Naive thymus-derived CD8-positive, alpha-beta T cell (primary cell): ENCODE measurements around the gene TMEM198. TPM values are rescaled to one million over a fixed set of nuclear protein-coding genes. Genes with fewer than 3 reads are reported as not detected.

Experiments
- ATAC-seq, 2 donors: fragments of 150-1000 bp; cut with Tn5 transposase in 1 of 2; sonication (Bioruptor Pico), chemical (Tn5 transposase) in 1 of 2; 1 replicate in 1 of 2; 2 replicates in 1 of 2; pipeline ENCODE4 v1.10.0; 2021; ENCODE audit warnings: mild to moderate bottlenecking in 2 of 2, moderate library complexity in 2 of 2
- POLR2A ChIA-PET: fragments of 350-600 bp; sonication (Branson Sonifier 250); formaldehyde crosslinking; loops from one replicate; lab custom pipeline; 2021; ENCODE audit warnings: antibody characterized with exemption; lab: Charles Lee
- DNase-seq, 10 donors: peaks; one replicate each; pipeline versions ENCODE4 v3.0.0 to v3.0.0-alpha.2; 2020 to 2022
- H3K27ac Mint-ChIP-seq, 10 donors: one replicate each; pipeline ENCODE4 v1.8.0; 2020 to 2022; ENCODE audit warnings: mild to moderate bottlenecking in 10 of 10, mixed read lengths in 10 of 10, moderate library complexity in 4 of 10, inconsistent platforms in 1 of 10
- H3K27me3 Mint-ChIP-seq, 5 donors: one replicate each; pipeline ENCODE4 v1.8.0; 2021 to 2022; ENCODE audit warnings: mixed read lengths in 5 of 5
- H3K36me3 Mint-ChIP-seq, 3 donors: one replicate each; pipeline ENCODE4 v1.8.0; 2020 to 2022; ENCODE audit warnings: mixed read lengths in 3 of 3, mild to moderate bottlenecking in 2 of 3, inconsistent platforms in 1 of 3
- H3K4me1 Mint-ChIP-seq, 4 donors: one replicate each; pipeline ENCODE4 v1.8.0; 2021 to 2022; ENCODE audit warnings: mixed read lengths in 4 of 4
- H3K4me3 Mint-ChIP-seq, 10 donors: one replicate each; pipeline ENCODE4 v1.8.0; 2020 to 2022; ENCODE audit warnings: mild to moderate bottlenecking in 10 of 10, mixed read lengths in 10 of 10, moderate library complexity in 6 of 10, inconsistent platforms in 1 of 10
- H3K9me3 Mint-ChIP-seq, 9 donors: one replicate each; pipeline ENCODE4 v1.8.0; 2020 to 2022; ENCODE audit warnings: mixed read lengths in 9 of 9, mild to moderate bottlenecking in 3 of 9, inconsistent platforms in 1 of 9, moderate library complexity in 1 of 9
- polyA plus RNA-seq, 3 donors: library from polyadenylated mRNA; unstranded; fragments of 300-500 nt; fragmentation: Illumina TruSeq; gene quantifications; one replicate each; pipeline ENCODE4 v1.2.3, GENCODE V29; 2021
- total RNA-seq, 8 experiments: library from RNA in 2 of 8; stranded (reverse) in 2 of 8; gene quantifications; one replicate each; pipeline ENCODE4 v1.2.3 and lab custom pipeline; 2021 to 2026

TMEM198 gene
- total and polyA plus RNA-seq, 5 experiments from 2014 or later = 0.21 to 0.49 (median 0.36) TPM; not detected in 2

DNA sequence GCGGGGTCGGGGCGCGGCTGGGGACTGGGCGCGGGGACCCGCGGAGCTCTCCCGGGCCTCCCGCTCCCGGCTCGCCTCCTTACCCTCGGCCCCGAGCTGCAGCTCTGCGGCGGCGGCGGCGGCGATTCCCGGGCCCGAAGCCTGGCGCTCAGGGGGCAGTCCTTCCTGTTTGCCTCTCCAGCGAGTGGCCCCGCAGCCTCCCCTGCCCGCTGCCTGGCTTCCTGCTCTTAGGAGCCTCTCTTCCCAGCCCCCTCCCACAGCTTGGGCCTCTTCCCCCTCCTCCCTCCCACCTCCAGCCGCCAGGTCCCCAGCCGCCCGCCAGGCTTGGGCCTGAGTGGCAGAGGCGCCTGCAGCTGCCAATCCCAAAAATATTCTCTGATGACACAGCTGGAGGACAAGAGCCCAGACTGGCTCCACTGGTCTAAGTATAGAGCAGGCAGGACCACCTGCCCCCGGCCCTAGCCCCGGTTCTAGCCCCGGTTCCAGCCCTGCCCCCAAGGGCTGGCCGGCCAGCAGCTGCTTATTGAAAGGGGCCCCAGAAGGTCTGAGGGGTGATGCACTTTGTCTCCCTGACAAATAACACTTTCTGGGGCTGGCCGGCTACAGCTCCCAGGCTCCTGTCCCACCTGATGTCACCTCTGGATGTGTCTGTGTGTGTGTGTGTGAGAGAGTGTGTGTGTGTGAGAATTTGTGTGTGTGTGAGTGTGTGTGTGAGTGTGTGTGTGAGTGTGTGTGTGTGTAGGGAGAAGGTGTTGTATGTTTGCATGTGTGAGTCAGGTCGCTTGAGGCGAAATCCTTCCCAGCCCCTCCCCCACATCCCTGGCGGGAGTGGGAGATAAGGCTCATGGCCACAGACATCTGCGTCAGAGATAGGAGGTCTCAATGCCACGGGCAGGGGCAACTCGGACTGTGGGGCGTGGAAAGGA, 27.7 kb downstream of the TMEM198 start, which contains the start of gene OBSL1:
Gene OBSL1 (minus strand): TSS at position 229 of the 926 bp plus-strand sequence. CDS start 307 bp downstream, outside the sequence.
- H3K27ac Mint-ChIP-seq = peak within 1 kb of the TSS in 3 of 10 donors; percentile 19 to 46 (median 21)

DNA sequence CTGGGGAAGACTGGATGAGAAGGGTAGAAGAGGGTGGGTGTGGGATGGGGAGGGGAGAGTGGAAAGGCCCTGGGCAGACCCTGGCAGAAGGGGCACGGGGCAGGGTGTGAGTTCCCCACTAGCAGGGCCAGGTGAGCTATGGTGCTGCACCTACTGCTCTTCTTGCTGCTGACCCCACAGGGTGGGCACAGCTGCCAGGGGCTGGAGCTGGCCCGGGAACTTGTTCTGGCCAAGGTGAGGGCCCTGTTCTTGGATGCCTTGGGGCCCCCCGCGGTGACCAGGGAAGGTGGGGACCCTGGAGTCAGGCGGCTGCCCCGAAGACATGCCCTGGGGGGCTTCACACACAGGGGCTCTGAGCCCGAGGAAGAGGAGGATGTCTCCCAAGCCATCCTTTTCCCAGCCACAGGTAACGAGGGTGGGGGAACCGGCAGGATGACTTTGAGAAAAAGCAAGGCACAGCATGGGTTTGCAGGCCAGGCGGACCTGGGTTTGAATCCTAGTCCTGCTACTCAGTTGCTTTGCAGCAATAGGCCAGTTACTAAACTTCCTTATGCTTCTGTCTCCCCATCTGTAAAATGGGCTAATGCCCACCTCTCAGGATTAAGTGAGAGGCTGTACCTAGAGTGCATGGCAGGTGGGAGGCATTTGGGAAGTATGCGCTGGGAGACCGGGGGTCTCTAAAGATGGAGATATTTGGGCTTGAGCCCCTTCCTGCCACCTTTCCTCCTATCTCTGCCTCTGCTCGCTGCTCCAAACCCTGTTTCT, 28.6 kb downstream of the TMEM198 start, which contains the start of gene INHA:
Gene INHA (plus strand): TSS at position 74 of the 765 bp plus-strand sequence. CDS start 65 bp downstream, at position 139.
- no peak for ATAC-seq
- Mint-ChIP-seq H3K27ac (peak within 1 kb of the TSS in 3 of 10 donors; percentile 19 to 46 (median 21)), H3K4me3 (peak within 1 kb of the TSS; percentile 7 to 83 (median 34)), H3K27me3 (peaks cover 22 to 76% (median 41%) of the 10 kb centered on the region in 5 donors), H3K9me3 (no peaks in the 10 kb centered on the region), H3K4me1 (peaks cover 0 to 3% (median under 1%) of the 10 kb centered on the region in 4 donors), H3K36me3 (no peaks in the 10 kb centered on the region)
- POLR2A ChIA-PET = no interaction called here
- DNase-seq = no peak

More for the DNA sequence above, 27.7 kb downstream of the TMEM198 start, which contains the start of gene OBSL1:
- peaks cover 22 to 68% (median 42%) of the 10 kb centered on the region in 5 donors for H3K27me3 Mint-ChIP-seq
- peak; percentile 51 to 59 for ATAC-seq
- H3K36me3 Mint-ChIP-seq = no peaks in the 10 kb centered on the region
- no peak for DNase-seq
- H3K9me3 Mint-ChIP-seq = no peaks in the 10 kb centered on the region
- H3K4me1 Mint-ChIP-seq = peaks cover 0 to 3% (median under 1%) of the 10 kb centered on the region in 4 donors
- peak within 1 kb of the TSS; percentile 2 to 83 (median 48) for H3K4me3 Mint-ChIP-seq
- POLR2A ChIA-PET = no interaction called here

DNA sequence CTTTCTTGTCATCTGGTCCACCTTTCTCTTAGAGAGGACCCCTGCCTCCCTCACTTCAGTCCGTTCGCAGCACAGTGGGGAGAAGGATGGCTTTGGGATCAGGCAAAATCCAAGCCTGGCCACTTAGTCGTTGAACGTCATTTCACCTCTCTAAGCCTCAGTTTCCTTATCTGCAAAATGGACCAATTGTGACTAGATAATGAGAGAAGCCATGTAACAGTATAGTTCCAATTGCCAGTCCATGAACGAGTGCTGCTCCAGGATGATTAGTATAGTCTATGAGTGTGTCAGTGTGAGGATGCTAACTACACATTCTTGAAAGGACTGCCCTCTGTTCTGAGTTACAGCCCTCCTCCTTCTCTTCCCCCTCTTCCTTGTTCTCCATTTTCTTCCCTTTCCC, 29.3 kb downstream of the TMEM198 start:
- Mint-ChIP-seq H3K36me3 (no peaks in the 10 kb centered on the region), H3K27ac (no peak overlapping the region), H3K27me3 (peaks cover 22 to 73% (median 35%) of the 10 kb centered on the region in 5 donors), H3K4me1 (peaks cover 0 to 2% (median under 1%) of the 10 kb centered on the region in 4 donors), H3K9me3 (no peaks in the 10 kb centered on the region), H3K4me3 (peak overlapping the region in 5 of 10 donors; percentile 7 to 46 (median 23))
- DNase-seq (no peak), ATAC-seq (no peak)
- POLR2A ChIA-PET = no interaction called here

DNA sequence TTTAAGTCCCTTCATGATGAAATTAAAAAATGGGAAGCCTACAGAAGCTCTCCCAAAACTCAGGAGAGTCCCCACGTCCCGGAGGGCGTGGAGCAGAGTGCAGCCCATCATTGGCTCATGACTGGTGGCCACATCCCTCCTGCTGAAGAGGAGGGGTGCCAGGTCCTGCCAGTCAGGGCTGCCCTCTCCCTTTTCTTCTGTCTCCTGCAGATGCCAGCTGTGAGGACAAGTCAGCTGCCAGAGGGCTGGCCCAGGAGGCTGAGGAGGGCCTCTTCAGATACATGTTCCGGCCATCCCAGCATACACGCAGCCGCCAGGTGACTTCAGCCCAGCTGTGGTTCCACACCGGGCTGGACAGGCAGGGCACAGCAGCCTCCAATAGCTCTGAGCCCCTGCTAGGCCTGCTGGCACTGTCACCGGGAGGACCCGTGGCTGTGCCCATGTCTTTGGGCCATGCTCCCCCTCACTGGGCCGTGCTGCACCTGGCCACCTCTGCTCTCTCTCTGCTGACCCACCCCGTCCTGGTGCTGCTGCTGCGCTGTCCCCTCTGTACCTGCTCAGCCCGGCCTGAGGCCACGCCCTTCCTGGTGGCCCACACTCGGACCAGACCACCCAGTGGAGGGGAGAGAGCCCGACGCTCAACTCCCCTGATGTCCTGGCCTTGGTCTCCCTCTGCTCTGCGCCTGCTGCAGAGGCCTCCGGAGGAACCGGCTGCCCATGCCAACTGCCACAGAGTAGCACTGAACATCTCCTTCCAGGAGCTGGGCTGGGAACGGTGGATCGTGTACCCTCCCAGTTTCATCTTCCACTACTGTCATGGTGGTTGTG, 30.9 kb downstream of the TMEM198 start:
- H3K9me3 Mint-ChIP-seq = no peaks in the 10 kb centered on the region

DNA sequence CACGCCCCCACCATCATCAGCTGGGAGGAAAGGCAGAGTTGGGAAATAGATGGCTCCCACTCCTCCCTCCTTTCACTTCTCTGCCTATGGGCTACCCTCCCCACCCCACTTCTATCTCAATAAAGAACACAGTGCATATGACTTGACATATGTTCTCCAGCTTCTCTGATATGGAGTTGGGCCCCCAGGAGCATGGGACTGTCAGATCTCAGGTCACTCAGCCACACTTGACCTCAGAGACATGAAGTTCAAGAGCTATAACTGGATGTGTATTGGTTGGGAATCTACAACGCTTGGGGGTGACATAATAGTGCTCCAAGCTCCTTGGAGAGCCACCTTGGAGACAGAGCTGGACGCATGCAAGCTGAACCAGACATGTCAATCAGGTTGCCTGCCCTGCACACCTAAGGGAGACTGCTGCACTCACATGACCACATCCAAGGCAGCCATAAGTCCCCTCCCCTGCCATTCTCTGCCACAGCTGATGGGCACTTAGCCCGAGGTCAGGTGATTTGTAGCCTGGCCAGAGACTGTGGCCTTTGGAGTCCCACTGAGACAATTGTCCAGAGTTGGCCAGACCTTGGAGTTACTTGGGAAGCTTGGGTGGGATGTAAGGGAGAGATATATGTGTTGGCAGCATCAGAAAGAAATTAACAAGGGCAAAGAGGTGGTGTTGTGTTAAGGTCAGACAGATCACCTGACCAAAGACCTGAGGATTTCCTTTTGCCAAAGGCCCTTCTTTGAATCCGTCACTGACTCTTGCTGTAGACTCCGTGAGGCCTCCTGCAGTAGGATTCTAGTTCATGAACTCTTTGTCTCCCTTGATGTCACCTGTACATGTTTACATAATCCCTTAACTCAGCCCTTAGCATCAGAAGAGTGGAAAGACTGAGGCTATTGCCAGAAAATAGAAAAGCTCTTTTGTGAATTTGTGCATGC, 32.0 kb downstream of the TMEM198 start:
- ATAC-seq = no peak
- DNase-seq = no peak
- POLR2A ChIA-PET = no interaction called here
- H3K27ac Mint-ChIP-seq = no peak overlapping the region
- H3K36me3 Mint-ChIP-seq = no peaks in the 10 kb centered on the region
- no peaks in the 10 kb centered on the region for H3K9me3 Mint-ChIP-seq
- peaks cover 18 to 55% (median 30%) of the 10 kb centered on the region in 5 donors for H3K27me3 Mint-ChIP-seq
- no peak overlapping the region for H3K4me3 Mint-ChIP-seq
- peaks cover 0 to 2% (median under 1%) of the 10 kb centered on the region in 4 donors for H3K4me1 Mint-ChIP-seq

More for the DNA sequence above, 30.9 kb downstream of the TMEM198 start:
- Mint-ChIP-seq H3K36me3 (no peaks in the 10 kb centered on the region), H3K4me3 (no peak overlapping the region), H3K27ac (no peak overlapping the region), H3K4me1 (peaks cover 0 to 2% (median under 1%) of the 10 kb centered on the region in 4 donors), H3K27me3 (peaks cover 19 to 60% (median 31%) of the 10 kb centered on the region in 5 donors)
- POLR2A ChIA-PET = no interaction called here
- ATAC-seq (no peak), DNase-seq (no peak)

DNA sequence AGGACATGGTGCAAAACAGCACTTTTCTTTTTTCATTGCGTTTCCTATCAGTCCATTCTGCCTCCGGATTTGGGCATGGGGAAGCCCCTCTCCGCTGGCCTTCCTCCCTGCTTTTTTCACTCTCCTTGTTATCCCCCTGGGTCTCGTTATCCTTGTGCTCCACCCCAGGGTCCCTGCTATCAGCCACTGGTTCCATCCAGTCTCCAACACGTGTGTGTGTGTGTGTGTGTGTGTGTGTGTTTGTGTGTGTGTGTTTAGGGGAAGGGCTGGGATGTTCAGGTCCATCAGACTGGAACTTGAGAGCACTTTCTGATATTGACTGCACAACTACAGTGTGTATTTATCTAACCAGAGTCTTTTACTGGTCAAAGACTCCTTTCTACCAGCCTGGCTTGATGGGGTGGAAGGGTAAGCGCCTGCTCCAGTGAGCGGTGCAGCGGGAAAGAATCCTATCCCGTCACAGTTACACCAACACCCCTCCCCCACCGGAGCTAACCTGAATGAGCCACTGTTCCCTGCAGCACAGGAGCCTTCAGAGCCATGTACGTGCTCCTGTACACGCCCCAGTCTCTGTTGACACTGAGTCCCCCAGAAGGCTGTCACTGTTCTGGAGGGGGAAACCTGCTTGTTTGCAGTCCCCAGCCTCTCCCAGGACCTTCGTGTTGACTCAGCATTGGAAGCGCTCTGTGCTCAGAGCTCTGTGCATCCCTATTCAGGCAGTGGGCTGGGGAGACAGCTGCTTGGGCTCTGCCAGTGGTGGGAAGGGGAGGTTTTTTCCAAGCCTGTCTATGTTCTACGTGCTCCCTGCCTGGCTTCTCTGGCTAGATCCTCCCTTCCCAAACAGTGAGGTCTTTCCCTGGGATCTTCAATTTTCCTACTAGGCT, 32.9 kb downstream of the TMEM198 start:
- no peaks in the 10 kb centered on the region for H3K36me3 Mint-ChIP-seq
- peaks cover 0 to 1% (median under 1%) of the 10 kb centered on the region in 4 donors for H3K4me1 Mint-ChIP-seq
- no peak overlapping the region for H3K4me3 Mint-ChIP-seq
- H3K27me3 Mint-ChIP-seq = peaks cover 17 to 50% (median 28%) of the 10 kb centered on the region in 5 donors
- H3K9me3 Mint-ChIP-seq = no peaks in the 10 kb centered on the region
- ATAC-seq (no peak), DNase-seq (no peak)
- POLR2A ChIA-PET = no interaction called here
- H3K27ac Mint-ChIP-seq = no peak overlapping the region

DNA sequence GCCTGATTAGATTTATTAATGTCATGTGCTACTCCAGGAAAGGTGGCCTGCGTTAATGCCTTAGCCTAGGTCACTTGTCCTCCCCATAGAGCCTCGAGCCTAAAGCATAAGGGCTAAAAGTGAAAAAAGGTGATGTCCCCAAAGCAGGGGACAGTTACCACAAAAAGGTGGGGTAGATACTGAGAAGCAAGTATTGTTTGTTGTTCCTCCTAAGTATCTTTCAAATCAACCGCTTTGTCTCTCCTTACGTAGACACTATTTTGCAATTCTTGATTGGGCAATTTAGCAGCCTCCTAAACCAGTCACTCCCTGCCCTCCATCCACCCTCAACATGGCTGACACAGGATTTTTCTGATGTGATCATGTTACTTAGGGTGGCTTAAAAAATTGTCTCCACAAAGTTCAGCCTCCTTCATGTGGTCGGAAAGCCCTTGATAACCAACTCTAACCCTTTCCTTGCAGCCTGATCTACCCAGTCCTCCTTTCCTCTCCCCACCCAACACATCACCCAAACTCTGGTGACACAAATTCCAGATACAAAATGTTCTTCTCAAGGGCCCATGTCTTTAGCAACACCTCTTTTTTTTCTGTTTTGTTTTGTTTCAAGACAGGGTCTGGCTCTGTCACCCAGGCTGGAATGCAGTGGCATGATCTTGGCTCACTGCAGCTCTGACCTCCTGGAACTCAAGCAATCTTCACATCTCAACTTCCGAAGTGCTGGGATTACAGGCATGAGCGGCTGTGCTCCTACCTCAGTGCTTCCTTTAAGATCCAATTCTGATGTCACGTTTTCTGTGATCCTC, 35.2 kb downstream of the TMEM198 start:
- Mint-ChIP-seq H3K4me1 (no peaks in the 10 kb centered on the region), H3K9me3 (no peaks in the 10 kb centered on the region), H3K4me3 (no peak overlapping the region), H3K36me3 (no peaks in the 10 kb centered on the region), H3K27me3 (peaks cover 10 to 31% (median 17%) of the 10 kb centered on the region in 5 donors), H3K27ac (no peak overlapping the region)
- DNase-seq = no peak
- POLR2A ChIA-PET = interaction anchor here (0.5 kb wide), 1 partner anchor 12 kb away, joined by 4 read pairs; no protein-coding TSS in a partner anchor
- ATAC-seq = no peak

DNA sequence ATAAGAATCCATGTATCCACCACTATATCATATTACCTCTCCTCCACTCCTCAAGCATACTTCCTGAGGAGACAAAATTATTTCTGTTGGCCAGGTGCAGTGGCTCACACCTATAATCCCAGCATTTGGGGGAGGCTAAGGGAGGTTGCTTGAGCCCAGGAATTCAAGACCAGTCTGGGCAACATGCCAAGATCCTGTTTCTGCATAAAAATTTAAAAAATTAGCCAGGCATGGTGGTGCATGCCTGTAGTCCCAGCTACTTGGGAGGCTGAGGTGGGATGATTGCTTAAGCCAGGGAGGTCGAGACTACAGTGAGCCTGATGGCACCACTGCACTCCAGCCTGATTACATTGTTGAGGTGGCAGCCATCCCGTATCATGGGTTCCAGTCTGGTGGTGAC, 37.5 kb downstream of the TMEM198 start:
- DNase-seq = no peak
- no peaks in the 10 kb centered on the region for H3K36me3 Mint-ChIP-seq
- POLR2A ChIA-PET = no interaction called here
- peaks cover 0 to 2% (median 0%) of the 10 kb centered on the region in 9 donors for H3K9me3 Mint-ChIP-seq
- no peak for ATAC-seq
- H3K4me3 Mint-ChIP-seq = no peak overlapping the region
- no peaks in the 10 kb centered on the region for H3K4me1 Mint-ChIP-seq
- peaks cover 8 to 21% (median 15%) of the 10 kb centered on the region in 5 donors for H3K27me3 Mint-ChIP-seq
- H3K27ac Mint-ChIP-seq = no peak overlapping the region

DNA sequence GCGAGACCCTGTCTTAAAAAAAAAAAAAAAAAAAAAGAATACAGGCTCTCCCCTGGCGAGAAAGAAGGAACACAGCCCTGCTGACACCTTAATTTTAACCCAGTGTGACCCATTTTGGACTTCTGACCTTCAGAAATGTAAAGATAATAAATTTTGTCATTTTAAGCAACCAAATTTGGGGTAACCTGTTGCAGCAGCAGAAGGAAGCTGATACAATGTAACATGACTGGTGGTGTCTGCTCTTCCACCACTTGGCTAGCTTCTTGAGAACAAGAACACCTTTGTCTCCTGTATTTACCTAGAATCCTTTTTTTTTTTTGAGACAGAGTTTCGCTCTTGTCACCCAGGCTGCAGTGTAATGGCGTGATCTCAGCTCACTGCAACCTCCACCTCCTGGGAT, 47.3 kb downstream of the TMEM198 start:
- H3K4me3 Mint-ChIP-seq = no peak overlapping the region
- H3K27me3 Mint-ChIP-seq = peaks cover under 1 to 18% (median 15%) of the 10 kb centered on the region in 5 donors
- POLR2A ChIA-PET = interaction anchor here (0.7 kb wide), 1 partner anchor 12 kb away, joined by 4 read pairs; no protein-coding TSS in a partner anchor
- ATAC-seq (no peak), DNase-seq (no peak)
- H3K9me3 Mint-ChIP-seq = peaks cover 0 to 2% (median 0%) of the 10 kb centered on the region in 9 donors
- no peak overlapping the region for H3K27ac Mint-ChIP-seq
- no peaks in the 10 kb centered on the region for H3K36me3 Mint-ChIP-seq
- H3K4me1 Mint-ChIP-seq = peaks cover 0 to 2% (median 0%) of the 10 kb centered on the region in 4 donors
